OCI-LY3 (cell line): Measurements from ENCODE around the gene ADGRG1.

Source experiments
- H2AFZ ChIP-seq: fragments of 200-600, 300-600 bp; shearing (Covaris generic); 2 replicates; pipeline ENCODE4 v1.6.0; 2014; ENCODE audit warnings: antibody characterized with exemption, low read depth, low read length
- H3K27ac ChIP-seq: fragments of 200-600, 300-600 bp; sonication (generic); 2 replicates; pipeline ENCODE4 v1.5.1; 2014; ENCODE audit warnings: mild to moderate bottlenecking, low read length, moderate library complexity, mixed read lengths
- H3K27me3 ChIP-seq: fragments of 200-600, 300-600 bp; sonication (generic); 2 replicates; pipeline ENCODE4 v1.6.1; 2014; ENCODE audit warnings: low read depth, low read length, mixed read lengths
- H3K36me3 ChIP-seq: fragments of 200-600, 300-600 bp; sonication (generic); replicated peaks from 2 replicates; pipeline ENCODE3; 2014; ENCODE audit warnings: low read depth, low read length, mixed read lengths
- H3K4me1 ChIP-seq: fragments of 300-600, 200-600 bp; sonication (generic); 2 replicates; pipeline ENCODE4 v1.6.1; 2014; ENCODE audit warnings: low read length, mixed read lengths
- H3K4me2 ChIP-seq: fragments of 200-600, 300-600 bp; sonication (generic); 2 replicates; pipeline ENCODE4 v1.6.1; 2014; ENCODE audit warnings: low read length, mixed read lengths
- H3K4me3 ChIP-seq: fragments of 300-600, 200-600 bp; sonication (generic); 2 replicates; pipeline ENCODE4 v1.5.1; 2014; ENCODE audit warnings: antibody characterized with exemption, mild to moderate bottlenecking, low read length, moderate library complexity
- H3K79me2 ChIP-seq: fragments of 300-600, 200-600 bp; shearing (Covaris generic); 2 replicates; pipeline ENCODE4 v1.6.1; 2014; ENCODE audit warnings: mild to moderate bottlenecking, low read length, mixed read lengths
- H3K9ac ChIP-seq: fragments of 300-600, 200-600 bp; shearing (Covaris generic); 2 replicates; pipeline ENCODE4 v1.6.0; 2014; ENCODE audit warnings: mild to moderate bottlenecking, low read length, moderate library complexity
- H3K9me3 ChIP-seq: fragments of 200-600, 300-600 bp; shearing (Covaris generic); 2 replicates; pipeline ENCODE4 v1.6.1; 2014; ENCODE audit warnings: low read length, mixed read lengths; ENCODE audit not compliant: insufficient read depth
- H4K20me1 ChIP-seq: fragments of 200-600, 300-600 bp; sonication (generic); 2 replicates; pipeline ENCODE4 v1.6.1; 2016; ENCODE audit warnings: low read length, mixed read lengths; ENCODE audit not compliant: insufficient read depth
- EZH2phosphoT487 ChIP-seq: fragments of 200-600 bp; shearing (Covaris generic); IDR thresholded peaks from 2 replicates; pipeline ENCODE4 v1.6.1; 2018; ENCODE audit warnings: antibody characterized with exemption, mixed run types, low read depth
- TF ChIP-seq, protein P1 (sequence below): fragments of 200-600, 300-600 bp; sonication (generic); IDR thresholded peaks from 2 replicates; pipeline ENCODE4 v1.5.1; 2014; ENCODE audit warnings: antibody characterized with exemption, low read length, low read depth

The ADGRG1 gene

DNA sequence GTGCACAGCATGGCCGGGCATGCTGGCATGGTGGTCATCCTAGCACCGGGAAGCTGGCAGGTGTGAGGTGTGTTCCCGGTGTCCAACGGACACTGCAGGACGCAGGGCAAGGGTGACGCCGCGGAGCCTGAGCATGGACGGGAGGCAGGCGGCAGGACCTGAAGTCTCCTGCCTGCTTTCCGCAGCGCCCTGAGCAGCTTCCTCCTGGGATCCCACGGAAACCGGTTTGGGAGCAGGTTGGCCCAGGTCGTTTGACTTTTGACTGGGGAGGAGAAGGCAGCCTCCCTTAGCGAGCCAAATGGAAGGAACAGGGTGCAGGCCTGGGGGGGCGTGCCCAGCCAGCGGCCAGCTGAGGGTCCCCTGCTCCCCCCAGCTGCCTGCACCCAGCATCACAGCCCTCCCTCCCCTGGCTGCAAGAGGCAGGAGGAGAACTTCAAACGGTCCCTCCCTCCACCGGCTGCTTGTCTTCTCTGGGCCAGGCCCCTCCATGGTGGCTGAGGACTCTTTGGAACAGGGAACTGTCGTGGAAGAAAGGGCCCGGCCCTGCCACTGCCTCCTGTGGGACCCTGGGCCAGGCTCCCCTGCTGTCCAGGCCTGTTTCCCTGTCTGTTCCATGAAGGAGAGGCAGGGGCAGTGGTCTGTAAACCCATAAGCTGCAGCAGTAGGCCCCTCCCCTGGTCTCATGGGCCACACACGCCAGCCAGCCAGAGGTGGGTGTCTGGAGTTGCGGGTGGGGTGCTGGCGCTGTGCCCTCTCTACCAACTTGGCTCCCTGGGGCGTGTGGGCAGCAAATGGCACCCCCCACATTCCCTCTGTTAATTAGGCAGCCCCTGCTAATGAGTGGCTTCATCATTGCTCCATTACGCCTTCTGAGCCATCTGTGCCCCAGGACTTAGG lies 7.8 kb upstream of the ADGRG1 start:
- Histone ChIP-seq H3K9me3 (no peaks in the 10 kb centered on the region), H3K79me2 (no peaks in the 10 kb centered on the region), H3K36me3 (no peaks in the 10 kb centered on the region), H3K4me2 (no peak overlapping the region), H2AFZ (no peak overlapping the region), H3K4me1 (no peaks in the 10 kb centered on the region), H4K20me1 (no peaks in the 10 kb centered on the region; the same call in 1 of the 2 replicates), H3K4me3 (no peak overlapping the region), H3K27me3 (peaks cover 30% of the 10 kb centered on the region), H3K27ac (no peak overlapping the region), H3K9ac (no peak overlapping the region)
- TF ChIP-seq, protein P1, sequence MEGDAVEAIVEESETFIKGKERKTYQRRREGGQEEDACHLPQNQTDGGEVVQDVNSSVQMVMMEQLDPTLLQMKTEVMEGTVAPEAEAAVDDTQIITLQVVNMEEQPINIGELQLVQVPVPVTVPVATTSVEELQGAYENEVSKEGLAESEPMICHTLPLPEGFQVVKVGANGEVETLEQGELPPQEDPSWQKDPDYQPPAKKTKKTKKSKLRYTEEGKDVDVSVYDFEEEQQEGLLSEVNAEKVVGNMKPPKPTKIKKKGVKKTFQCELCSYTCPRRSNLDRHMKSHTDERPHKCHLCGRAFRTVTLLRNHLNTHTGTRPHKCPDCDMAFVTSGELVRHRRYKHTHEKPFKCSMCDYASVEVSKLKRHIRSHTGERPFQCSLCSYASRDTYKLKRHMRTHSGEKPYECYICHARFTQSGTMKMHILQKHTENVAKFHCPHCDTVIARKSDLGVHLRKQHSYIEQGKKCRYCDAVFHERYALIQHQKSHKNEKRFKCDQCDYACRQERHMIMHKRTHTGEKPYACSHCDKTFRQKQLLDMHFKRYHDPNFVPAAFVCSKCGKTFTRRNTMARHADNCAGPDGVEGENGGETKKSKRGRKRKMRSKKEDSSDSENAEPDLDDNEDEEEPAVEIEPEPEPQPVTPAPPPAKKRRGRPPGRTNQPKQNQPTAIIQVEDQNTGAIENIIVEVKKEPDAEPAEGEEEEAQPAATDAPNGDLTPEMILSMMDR, result no peak
- TF ChIP-seq EZH2phosphoT487, result no peak

DNA sequence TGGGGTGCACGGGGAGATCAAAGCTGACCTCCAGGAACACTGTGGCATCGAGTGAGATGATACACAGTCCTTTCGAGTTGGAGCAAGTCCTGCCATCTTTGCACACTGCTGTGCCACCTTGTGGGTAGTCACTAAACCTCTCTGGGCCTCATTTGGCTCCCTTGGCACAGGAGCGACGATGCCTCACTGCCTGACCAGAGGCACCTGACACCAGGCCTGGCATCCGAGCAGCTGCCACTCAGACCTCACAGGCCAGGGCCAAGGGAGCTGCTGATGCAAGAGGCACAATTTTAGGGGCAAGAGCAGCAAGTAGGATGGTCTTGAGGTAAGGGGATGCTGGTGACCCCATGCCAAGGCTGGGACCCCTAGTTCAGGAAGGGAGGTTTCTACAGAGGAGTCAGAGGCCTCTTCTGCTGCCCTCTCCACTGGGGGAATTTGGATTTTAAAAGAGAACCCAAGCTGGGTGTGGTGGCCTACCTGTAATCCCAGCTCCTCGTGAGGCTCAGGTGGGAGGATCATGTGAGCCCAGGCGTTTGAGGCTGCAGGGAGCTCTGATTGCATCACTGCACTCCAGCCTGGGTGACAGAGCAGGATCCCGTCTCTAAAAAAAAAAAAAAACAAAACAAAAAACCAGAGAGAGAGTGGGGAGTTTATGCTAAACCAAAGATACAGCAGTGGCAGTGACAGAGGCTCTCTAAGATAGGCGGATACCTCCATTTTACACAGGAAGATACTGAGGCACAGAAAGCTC lies 6.7 kb upstream of the ADGRG1 start:
- H3K4me2 ChIP-seq, result no peak overlapping the region
- no peaks in the 10 kb centered on the region for H3K79me2 ChIP-seq
- H3K27ac ChIP-seq, result no peak overlapping the region
- no peaks in the 10 kb centered on the region for H3K36me3 ChIP-seq
- H2AFZ ChIP-seq, result no peak overlapping the region
- H3K9ac ChIP-seq, result no peak overlapping the region
- H3K27me3 ChIP-seq, result peaks cover 39% of the 10 kb centered on the region
- no peak for TF ChIP-seq EZH2phosphoT487
- TF ChIP-seq, protein P1, result no peak
- H3K4me1 ChIP-seq, result no peaks in the 10 kb centered on the region
- H3K9me3 ChIP-seq, result no peaks in the 10 kb centered on the region
- no peak overlapping the region for H3K4me3 ChIP-seq
- H4K20me1 ChIP-seq, result no peaks in the 10 kb centered on the region; the same call in 1 of the 2 replicates

DNA sequence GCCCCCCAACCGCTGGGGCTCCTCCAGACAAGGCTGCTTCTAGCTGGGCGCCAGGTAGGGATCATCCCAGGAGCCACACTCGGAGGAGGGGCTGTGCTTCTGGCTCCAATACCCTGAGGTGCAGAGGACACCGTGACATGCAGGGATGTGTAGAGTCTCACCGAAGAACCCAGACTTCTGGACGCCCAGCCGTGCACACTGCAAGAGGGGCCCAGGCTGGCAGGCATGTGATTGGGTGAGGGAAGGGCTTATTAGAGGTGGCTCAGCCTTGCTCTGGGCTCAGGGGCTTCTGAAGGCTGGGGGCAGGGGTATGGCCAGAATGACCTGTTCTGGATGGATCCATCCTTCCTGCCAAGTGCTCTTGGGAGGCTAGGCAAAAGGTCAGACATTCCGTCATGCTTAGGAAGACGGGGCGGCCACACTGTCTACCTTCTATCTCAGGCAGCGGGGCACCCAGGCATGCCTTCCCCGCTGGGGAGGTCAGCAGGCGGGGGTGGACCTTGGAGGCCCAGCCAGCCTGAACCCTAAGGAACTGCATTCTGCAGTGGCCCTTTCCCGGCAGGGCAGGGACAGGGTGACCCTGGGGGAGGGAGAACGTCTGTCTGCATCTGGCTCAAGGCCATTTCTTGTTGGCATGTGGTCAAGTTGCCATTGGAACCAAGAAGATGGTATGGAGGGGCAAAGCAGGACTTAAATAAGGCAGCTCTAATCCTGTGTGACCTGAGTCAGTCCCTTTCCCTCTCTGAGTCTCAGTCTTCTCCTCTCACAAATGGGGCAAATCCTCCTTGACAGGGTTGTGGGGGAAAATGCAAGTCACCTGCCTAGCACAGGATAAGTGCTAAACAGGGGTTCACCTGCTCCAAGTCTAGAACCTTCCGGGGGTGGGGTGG lies 5.8 kb upstream of the ADGRG1 start:
- Histone ChIP-seq H3K27me3 (peaks cover 48% of the 10 kb centered on the region), H3K79me2 (no peaks in the 10 kb centered on the region), H4K20me1 (no peaks in the 10 kb centered on the region; the same call in 1 of the 2 replicates), H3K4me3 (no peak overlapping the region), H3K9ac (no peak overlapping the region), H3K4me1 (no peaks in the 10 kb centered on the region), H3K27ac (no peak overlapping the region), H3K9me3 (no peaks in the 10 kb centered on the region), H3K36me3 (no peaks in the 10 kb centered on the region), H2AFZ (no peak overlapping the region), H3K4me2 (no peak overlapping the region)
- TF ChIP-seq, protein P1, result no peak
- no peak for TF ChIP-seq EZH2phosphoT487
